PC-3 (cell line): ENCODE results near the gene SPRED3. TPM values are rescaled to one million over a fixed set of nuclear protein-coding genes. Genes with fewer than 3 reads are reported as not detected.

Experiments used
- ATAC-seq: fragments of 200-7000 bp; cut with Tn5 transposase; 2 replicates; pipeline ENCODE4 v1.9.1; 2020; ENCODE audit warnings: mild to moderate bottlenecking, moderate library complexity
- BruUV-seq: library from RNA; stranded (reverse); fragments of 400-500 nt; replicated peaks from 2 replicates; lab custom pipeline; 2021; lab: Mats Ljungman, UMichigan
- CTCF ChIA-PET: fragments of 300-600 bp; sonication (Branson Sonifier 250); formaldehyde crosslinking; loops from one replicate; lab custom pipeline; 2022; ENCODE audit warnings: antibody characterized with exemption; lab: Charles Lee
- POLR2A ChIA-PET: fragments of 300-600 bp; sonication (Branson Sonifier 250); formaldehyde crosslinking; loops from one replicate; lab custom pipeline; 2022; ENCODE audit warnings: antibody characterized with exemption; ENCODE audit not compliant: unreplicated experiment; lab: Charles Lee
- DNase-seq: peaks from one replicate; pipeline ENCODE4 v3.0.0-alpha.2; 2015
- H2AFZ ChIP-seq: fragments of 300-600 bp; sonication (generic); 2 replicates; pipeline ENCODE4 v1.6.0; 2016; ENCODE audit warnings: antibody characterized with exemption, low read length
- H3F3A ChIP-seq: fragments of 300-600 bp; sonication (generic); one replicate; pipeline ENCODE4 v1.6.0; 2017; ENCODE audit warnings: antibody characterized with exemption, low read length, control low read depth, mild to moderate bottlenecking; ENCODE audit not compliant: unreplicated experiment
- H3K27ac ChIP-seq: fragments of 300-600 bp; sonication (generic); 2 replicates; pipeline ENCODE4 v1.5.1; 2016; ENCODE audit warnings: mild to moderate bottlenecking, low read length
- H3K27me3 ChIP-seq: fragments of 300-600 bp; sonication (generic); 2 replicates; pipeline ENCODE4 v1.6.1; 2016; ENCODE audit warnings: low read length, mixed read lengths
- H3K36me3 ChIP-seq: fragments of 300-600 bp; sonication (generic); 2 replicates; pipeline ENCODE4 v1.6.1; 2016; ENCODE audit warnings: low read depth, mixed run types, low read length, mixed read lengths
- H3K4me1 ChIP-seq: fragments of 300-600 bp; sonication (generic); 2 replicates; pipeline ENCODE4 v1.5.1; 2016; ENCODE audit warnings: low read length; ENCODE audit not compliant: insufficient read depth
- H3K4me2 ChIP-seq: fragments of 300-600 bp; sonication (generic); 2 replicates; pipeline ENCODE4 v1.6.0; 2016; ENCODE audit warnings: low read length
- H3K4me3 ChIP-seq: fragments of 300-600 bp; sonication (generic); 2 replicates; pipeline ENCODE4 v1.5.1; 2016; ENCODE audit warnings: mild to moderate bottlenecking, low read length, mixed read lengths
- H3K79me2 ChIP-seq: fragments of 300-600 bp; sonication (generic); 2 replicates; pipeline ENCODE4 v1.6.1; 2017; ENCODE audit warnings: low read length, mixed read lengths
- H3K9ac ChIP-seq: fragments of 300-600 bp; sonication (generic); 2 replicates; pipeline ENCODE4 v1.6.0; 2016; ENCODE audit warnings: mild to moderate bottlenecking, low read length
- H3K9me2 ChIP-seq: fragments of 300-600 bp; sonication (generic); replicated peaks from 2 replicates; pipeline ENCODE4 v1.6.1; 2016; ENCODE audit warnings: mixed run types, low read length, mixed read lengths
- H3K9me3 ChIP-seq: fragments of 300-600 bp; sonication (generic); 2 replicates; pipeline ENCODE4 v1.6.1; 2016; ENCODE audit warnings: low read length, mixed read lengths
- H4K20me1 ChIP-seq: fragments of 300-600 bp; sonication (generic); 2 replicates; pipeline ENCODE4 v1.6.1; 2016; ENCODE audit warnings: low read length, mixed read lengths
- EZH2 ChIP-seq: fragments of 300-600 bp; sonication (generic); IDR thresholded peaks from one replicate; pipeline ENCODE4 v1.6.1; 2017; ENCODE audit warnings: antibody characterized with exemption, mild to moderate bottlenecking, low read length; ENCODE audit not compliant: unreplicated experiment
- EZH2phosphoT487 ChIP-seq: fragments of 300-600 bp; sonication (generic); IDR thresholded peaks from 2 replicates; pipeline ENCODE4 v1.6.1; 2018; ENCODE audit warnings: mild to moderate bottlenecking, antibody characterized with exemption, low read length, borderline replicate concordance
- intact Hi-C: fragments of 100-400 bp; cut with micrococcal nuclease; formaldehyde crosslinking; loops from 2 replicates; pipeline ENCODE4 v1.9.0; 2023
- total RNA-seq: library from RNA; depleted of rRNA; stranded (reverse); fragments of >200 nt; gene quantifications from 2 replicates; pipeline ENCODE4 v1.2.3, GENCODE V29; 2014
- TF ChIP-seq, protein P1 (sequence below): fragments of 300-600 bp; sonication (generic); conservative IDR thresholded peaks from 2 replicates; pipeline ENCODE4 v1.5.1; 2017; ENCODE audit warnings: antibody characterized with exemption, low read depth, mild to moderate bottlenecking, low read length

The SPRED3 gene
- total RNA-seq, 1 experiment from 2014 or later: 4.1 TPM

GRCh38 chr19:38386971-38387549, 1.4 kb upstream of the SPRED3 start:
- no peak for ATAC-seq
- Histone ChIP-seq H3K36me3 (peaks cover 8% of the 10 kb centered on the region), H3K79me2 (no peaks in the 10 kb centered on the region), H3K9me3 (no peaks in the 10 kb centered on the region), H3K4me1 (peaks cover 7% of the 10 kb centered on the region; the same call in 1 of the 2 replicates), H3K9me2 (no peaks in the 10 kb centered on the region), H3K27ac (no peak overlapping the region), H3K9ac (no peak overlapping the region), H2AFZ (peak overlapping the region; percentile 74; the same call in 1 of the 2 replicates), H3F3A (no peaks in the 10 kb centered on the region), H3K27me3 (no peaks in the 10 kb centered on the region), H3K4me2 (peak overlapping the region; percentile 97), H4K20me1 (no peaks in the 10 kb centered on the region), H3K4me3 (peak overlapping the region; percentile 85)
- ChIA-PET CTCF (interaction anchor here (1.4 kb wide), 1 partner anchor 16 kb away, joined by 26 read pairs; the partner anchor contains the start of gene FAM98C), POLR2A (interaction anchor here (0.5 to 1.5 kb wide), 4 partner anchors 13 to 1049 kb away, joined by 3 to 17 read pairs (median 6); partner anchors contain the start of genes FAM98C, PSMD8 and RPS16)
- no peak for DNase-seq
- intact Hi-C loops: loop anchor here (5.0 kb wide), 1 partner anchor 50 kb away; the partner anchor contains the start of gene CATSPERG
- no TSS peak for BruUV-seq
- no peak for TF ChIP-seq EZH2phosphoT487
- TF ChIP-seq, protein P1, sequence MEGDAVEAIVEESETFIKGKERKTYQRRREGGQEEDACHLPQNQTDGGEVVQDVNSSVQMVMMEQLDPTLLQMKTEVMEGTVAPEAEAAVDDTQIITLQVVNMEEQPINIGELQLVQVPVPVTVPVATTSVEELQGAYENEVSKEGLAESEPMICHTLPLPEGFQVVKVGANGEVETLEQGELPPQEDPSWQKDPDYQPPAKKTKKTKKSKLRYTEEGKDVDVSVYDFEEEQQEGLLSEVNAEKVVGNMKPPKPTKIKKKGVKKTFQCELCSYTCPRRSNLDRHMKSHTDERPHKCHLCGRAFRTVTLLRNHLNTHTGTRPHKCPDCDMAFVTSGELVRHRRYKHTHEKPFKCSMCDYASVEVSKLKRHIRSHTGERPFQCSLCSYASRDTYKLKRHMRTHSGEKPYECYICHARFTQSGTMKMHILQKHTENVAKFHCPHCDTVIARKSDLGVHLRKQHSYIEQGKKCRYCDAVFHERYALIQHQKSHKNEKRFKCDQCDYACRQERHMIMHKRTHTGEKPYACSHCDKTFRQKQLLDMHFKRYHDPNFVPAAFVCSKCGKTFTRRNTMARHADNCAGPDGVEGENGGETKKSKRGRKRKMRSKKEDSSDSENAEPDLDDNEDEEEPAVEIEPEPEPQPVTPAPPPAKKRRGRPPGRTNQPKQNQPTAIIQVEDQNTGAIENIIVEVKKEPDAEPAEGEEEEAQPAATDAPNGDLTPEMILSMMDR: no peak
- no peak for TF ChIP-seq EZH2

DNA sequence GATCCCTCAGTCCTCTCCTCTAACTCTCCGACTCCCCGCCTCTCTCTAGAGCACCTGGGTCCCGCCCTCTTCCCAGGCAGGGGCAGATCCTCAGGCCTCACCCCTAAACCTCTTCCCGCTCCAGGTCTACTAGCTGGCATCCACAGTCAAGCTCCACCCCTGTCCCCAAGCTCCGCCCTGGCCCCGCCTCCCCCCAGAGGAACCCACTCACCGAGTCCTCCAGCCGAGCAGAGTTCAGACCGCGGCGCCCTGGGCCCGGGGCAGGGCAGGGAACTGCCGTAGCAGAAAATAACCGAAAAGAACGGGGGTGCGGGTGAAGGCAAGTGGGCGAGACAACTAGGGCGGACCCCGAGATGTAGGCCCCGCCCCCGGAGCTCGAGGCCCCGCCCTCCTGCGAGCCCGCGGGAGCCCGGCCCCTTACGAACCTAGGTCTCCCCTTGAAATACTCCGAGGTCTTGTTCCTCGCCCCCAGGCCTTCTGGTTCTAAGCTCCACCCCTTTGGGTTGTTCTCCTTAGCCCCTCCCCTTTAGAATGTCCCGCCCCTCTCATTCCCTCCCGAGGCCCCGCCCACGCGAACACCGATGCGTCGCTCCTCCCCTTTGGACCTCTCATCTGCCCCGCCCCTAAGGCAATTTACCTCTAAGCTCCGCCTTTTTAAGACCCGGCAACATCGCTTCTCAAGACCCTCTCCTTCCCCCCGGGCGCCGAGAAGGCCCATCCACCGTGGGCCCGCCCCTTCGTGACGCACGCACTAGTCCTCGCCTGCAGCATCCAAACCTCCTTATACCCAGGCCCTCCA, 748 bp upstream of the SPRED3 start, which contains the start of gene GGN:
Gene GGN, minus strand, starts transcription at position 485 of the 799 bp plus-strand sequence. CDS start 773 bp downstream, outside the sequence.
- H3F3A ChIP-seq: no peaks in the 10 kb centered on the region
- BruUV-seq: no TSS peak
- H3K27ac ChIP-seq: peak within 1 kb of the TSS; percentile 56
- H3K4me2 ChIP-seq: peak within 1 kb of the TSS; percentile 97
- H3K79me2 ChIP-seq: no peaks in the 10 kb centered on the region
- ATAC-seq (peak; percentile 70), DNase-seq (peak; percentile 87)
- H2AFZ ChIP-seq: peak within 1 kb of the TSS; percentile 74
- peaks cover 4% of the 10 kb centered on the region; the same call in 1 of the 2 replicates for H3K36me3 ChIP-seq
- no peaks in the 10 kb centered on the region for H4K20me1 ChIP-seq
- ChIA-PET POLR2A (interaction anchor here (0.6 to 1.5 kb wide), 5 partner anchors 13 to 498 kb away, joined by 3 to 17 read pairs (median 6); partner anchors contain the start of genes FAM98C and PSMD8), CTCF (interaction anchor here (0.7 to 1.5 kb wide), 3 partner anchors 14 to 52 kb away, joined by 7 to 26 read pairs (median 7); partner anchors contain the start of genes CATSPERG, FAM98C and PSMD8)
- intact Hi-C loops: loop anchor here (1.0 to 5.0 kb wide), 2 partner anchors 12 to 50 kb away; partner anchors contain the start of gene CATSPERG
- H3K9ac ChIP-seq: peak within 1 kb of the TSS; percentile 70
- peaks cover 7% of the 10 kb centered on the region; the same call in 1 of the 2 replicates for H3K4me1 ChIP-seq
- H3K9me3 ChIP-seq: no peaks in the 10 kb centered on the region
- H3K27me3 ChIP-seq: no peaks in the 10 kb centered on the region
- no peak for TF ChIP-seq EZH2
- no peaks in the 10 kb centered on the region for H3K9me2 ChIP-seq
- peak within 1 kb of the TSS; percentile 85 for H3K4me3 ChIP-seq
